COLO829 (cell line): ENCODE results near the gene PTX4.
"Not testable (repeated sequence)": the region's sequence is repeated elsewhere in the genome, so short reads cannot be mapped to it uniquely, and the experiment has no call there.

Source experiments
- DNase-seq: peaks from one replicate; pipeline ENCODE4 v3.0.0; 2012; ENCODE audit warnings: low spot score

The PTX4 gene

GRCh38 chr16:1443980-1444729 is 44.6 kb downstream of the PTX4 start, which contains the start of gene CCDC154:
TSS of gene CCDC154 (minus strand) at chr16:1444556. CDS start at chr16:1444322, 234 bp downstream.
- no peak for DNase-seq

- no peak for DNase-seq
Observed at GRCh38 chr16:1443403-1443973, 45.3 kb downstream of the PTX4 start.

- DNase-seq: no peak
Observed at GRCh38 chr16:1442697-1443096, 46.0 kb downstream of the PTX4 start.

- no peak for DNase-seq
Observed at GRCh38 chr16:1441391-1441829, 47.3 kb downstream of the PTX4 start.

GRCh38 chr16:1439699-1440074 is 49.1 kb downstream of the PTX4 start:
- DNase-seq: not testable (repeated sequence)

- no peak for DNase-seq
Observed at GRCh38 chr16:1439058-1439698, 49.6 kb downstream of the PTX4 start.

- no peak for DNase-seq
Observed at GRCh38 chr16:1438229-1439057, 50.3 kb downstream of the PTX4 start.

- no peak for DNase-seq
Observed at GRCh38 chr16:1437606-1438005, 51.1 kb downstream of the PTX4 start.

GRCh38 chr16:1436731-1437355 is 51.9 kb downstream of the PTX4 start:
- DNase-seq: no peak

- no peak for DNase-seq
Observed at GRCh38 chr16:1435921-1436697, 52.6 kb downstream of the PTX4 start.
